HepG2 (cell line): ENCODE measurements around the gene RBPJ. TPM values are rescaled to one million over a fixed set of nuclear protein-coding genes. Genes with fewer than 3 reads are reported as not detected.

Experiments
- ATAC-seq: fragments of 200-7000 bp; cut with Tn5 transposase; 3 replicates; pipeline ENCODE4 v1.9.1; 2020; ENCODE audit warnings: mild to moderate bottlenecking, moderate library complexity
- BruUV-seq: library from RNA; stranded (reverse); fragments of 400-500 nt; replicated peaks from 2 replicates; lab custom pipeline; 2021; lab: Mats Ljungman, UMichigan
- CTCF ChIA-PET: fragments of 300-600 bp; formaldehyde crosslinking; extraction: SDS; loops from one replicate; lab custom pipeline; 2021; ENCODE audit warnings: low total read pairs, inconsistent platforms, low intra/inter-chr PET ratio; lab: Yijun Ruan, JAX
- POLR2A ChIA-PET: fragments of 350-600 bp; sonication (Branson Sonifier 250); formaldehyde crosslinking; loops from one replicate; lab custom pipeline; 2020; ENCODE audit warnings: antibody characterized with exemption, inconsistent platforms; lab: Yijun Ruan, JAX
- DNase-seq: peaks from one replicate; pipeline ENCODE4 v3.0.0-alpha.2; 2015; ENCODE audit warnings: low spot score
- FAIRE-seq: peaks from 3 replicates; lab custom pipeline; 2011; peaks lifted over from hg19 to GRCh38; lab: Jason Lieb, UNC
- H2AFZ ChIP-seq: one replicate; pipeline ENCODE4 v1.6.1; 2011; ENCODE audit warnings: low read length, inconsistent platforms
- H3K27ac ChIP-seq: fragments of 300-600 bp; 3 replicates; pipeline ENCODE4 v1.8.0; 2011; ENCODE audit warnings: mixed run types, mild to moderate bottlenecking, mixed read lengths, low read length, inconsistent platforms; ENCODE audit not compliant: insufficient read depth; ENCODE audit errors: extremely low read length
- H3K27me3 ChIP-seq, 2 experiments: fragments of 200-600 bp in 1 of 2; 2 replicates in 1 of 2; 3 replicates in 1 of 2; pipeline versions ENCODE4 v1.6.0 to v1.8.0; 2011; ENCODE audit warnings: low read length in 2 of 2, mild to moderate bottlenecking in 2 of 2, moderate library complexity in 2 of 2, inconsistent platforms in 1 of 2; ENCODE audit not compliant: insufficient read depth in 2 of 2, control insufficient read depth in 1 of 2
- H3K36me3 ChIP-seq, 2 experiments: fragments of 200-600 bp in 1 of 2; replicated peaks in 1 of 2; 2 replicates in 1 of 2; 3 replicates in 1 of 2; pipeline versions ENCODE4 v1.5.1 to v1.8.0; 2011; ENCODE audit warnings: low read length in 2 of 2, inconsistent platforms in 1 of 2; ENCODE audit not compliant: insufficient read depth in 2 of 2, control insufficient read depth in 1 of 2
- H3K4me1 ChIP-seq: 2 replicates; pipeline ENCODE4 v1.5.1; 2012; ENCODE audit warnings: low read length, inconsistent platforms; ENCODE audit not compliant: insufficient read depth
- H3K4me2 ChIP-seq: 2 replicates; pipeline ENCODE4 v1.6.0; 2011; ENCODE audit warnings: low read depth, low read length, inconsistent platforms
- H3K4me3 ChIP-seq, 3 experiments: fragments of 200-600 bp in 1 of 3; sonication (generic), shearing (Covaris generic) in 1 of 3; replicated peaks in 1 of 3; 2 replicates each; pipeline ENCODE4 v1.5.1; 2011 to 2016; ENCODE audit warnings: low read length in 3 of 3, inconsistent platforms in 2 of 3, low read depth in 2 of 3, mild to moderate bottlenecking in 2 of 3, control low read depth in 1 of 3, mixed read lengths in 1 of 3; ENCODE audit not compliant: insufficient read depth in 1 of 3
- H3K79me2 ChIP-seq: one replicate; pipeline ENCODE4 v1.6.1; 2011; ENCODE audit warnings: low read length, inconsistent platforms; ENCODE audit not compliant: insufficient read depth
- H3K9ac ChIP-seq: 2 replicates; pipeline ENCODE4 v1.6.0; 2011; ENCODE audit warnings: mild to moderate bottlenecking, low read depth, low read length, inconsistent platforms; ENCODE audit not compliant: insufficient read depth
- H3K9me3 ChIP-seq: 2 replicates; pipeline ENCODE4 v1.5.1; 2012; ENCODE audit warnings: mild to moderate bottlenecking, low read length
- H4K20me1 ChIP-seq: 2 replicates; pipeline ENCODE4 v1.6.0; 2011; ENCODE audit warnings: inconsistent platforms, mild to moderate bottlenecking, low read length, moderate library complexity; ENCODE audit not compliant: insufficient read depth
- GATAD1 ChIP-seq: IDR thresholded peaks from 2 replicates; pipeline ENCODE4 v1.6.1; 2016; ENCODE audit warnings: missing genetic modification reagents, missing compliant biosample characterization
- KIAA2018 ChIP-seq: sonication (generic); formaldehyde crosslinking; IDR thresholded peaks from 2 replicates; pipeline ENCODE4 v1.5.0; 2020; ENCODE audit warnings: mild to moderate bottlenecking, missing genetic modification reagents, borderline replicate concordance
- WGBS: methylation state at CpG from one replicate; pipeline ENCODE4 v1.1.6; 2017; ENCODE audit warnings: low lambda C conversion rate; 5-methylcytosine and 5-hydroxymethylcytosine counted together
- in situ Hi-C: cut with HindIII; loops from 2 replicates; pipeline ENCODE4 v1.10.0; 2017; ENCODE audit warnings: low pct_unique_long_range_greater_than_20kb; ENCODE audit not compliant: extremely low pct_ligation_motif_present
- intact Hi-C: fragments of 100-400 bp; cut with micrococcal nuclease; formaldehyde crosslinking; loops from one replicate; pipeline ENCODE4 v1.10.0; 2022; ENCODE audit not compliant: unreplicated experiment
- polyA plus RNA-seq, 8 experiments: library from polyadenylated mRNA; depleted of rRNA in 3 of 8; stranded (reverse) in 7 of 8; unstranded in 1 of 8; fragments of >200 nt; fragmentation: Illumina TruSeq in 4 of 8; extraction: Trizol in 4 of 8; gene quantifications; 2 replicates each; pipeline versions ENCODE4 v1.2.1 to v1.2.3, GENCODE V29; 2011 to 2016; ENCODE audit warnings: low read depth in 4 of 8, missing spikeins in 1 of 8, mixed read lengths in 1 of 8; ENCODE audit not compliant: insufficient read depth in 1 of 8
- total RNA-seq, 5 experiments: library from RNA; depleted of rRNA; stranded (reverse); fragments of >200 nt; fragmentation: Illumina TruSeq; extraction: Trizol; gene quantifications; 2 replicates each; pipeline ENCODE4 v1.2.3, GENCODE V29; 2016; ENCODE audit warnings: low read depth in 1 of 5

Gene RBPJ
- total and polyA plus RNA-seq, 2 of the 13 experiments (the other 11 are each of a cell fraction or from before 2014, with no cell fraction given) = 25.9 to 33.2 TPM

- POLR2A ChIA-PET = no interaction called here
- Histone ChIP-seq H2AFZ (no peak overlapping the region), H4K20me1 (no peaks in the 10 kb centered on the region), H3K4me1 (no peaks in the 10 kb centered on the region), H3K27ac (no peak overlapping the region), H3K36me3 (no peaks in the 10 kb centered on the region), H3K27me3 (peaks cover 0 to 2% of the 10 kb centered on the region in 2 experiments; a peak in 1 of 5 replicates), H3K9me3 (no peaks in the 10 kb centered on the region), H3K4me2 (no peak overlapping the region), H3K79me2 (no peaks in the 10 kb centered on the region), H3K9ac (no peak overlapping the region), H3K4me3 (no peak overlapping the region)
- ATAC-seq = no peak
- in situ Hi-C loops (no loop called here), intact Hi-C loops (no loop called here)
- no peak for FAIRE-seq
- CTCF ChIA-PET = no interaction called here
- no TSS peak for BruUV-seq
- no peak for DNase-seq
- TF ChIP-seq KIAA2018 (no peak), GATAD1 (CRISPR knock-in tag) (no peak)
- 75% methylated on average over 7 of the region's 7 CpGs for WGBS
Observed at GRCh38 chr4:26275281-26275680, 45.5 kb upstream of the RBPJ start.
